ENCODE results near the gene ALAS1. TPM values are rescaled to one million over a fixed set of nuclear protein-coding genes. Genes with fewer than 3 reads are reported as not detected.
A peak's percentile ranks its signal among the peaks of the same experiment; 100 is the strongest.
"Not testable (repeated sequence)": the region's sequence is repeated elsewhere in the genome, so short reads cannot be mapped to it uniquely, and the experiment has no call there.

ALAS1 gene
- 46.7 TPM for polyA plus RNA-seq (ENCODE audit: insufficient read length)
- long read RNA-seq, donor 1, transcript ALAS1-204 (11 exons, 2,125 nt), result major isoform, 12 of 12 reads
- long read RNA-seq, donor 1, partial matches to known transcripts, result 0 of 12 reads
- long read RNA-seq, donor 1, other reads (novel, unspliced or antisense), result 0 of 12 reads
- long read RNA-seq, donor 2, transcript ALAS1-204 (11 exons, 2,125 nt), result major isoform, 13 of 27 reads
- long read RNA-seq, donor 2, partial matches to known transcripts, result 14 of 27 reads
- long read RNA-seq, donor 2, other reads (novel, unspliced or antisense), result 0 of 27 reads
- long read RNA-seq, donor 3, partial matches to known transcripts, result 11 of 15 reads
- long read RNA-seq, donor 3, other reads (novel, unspliced or antisense), result 0 of 15 reads
- long read RNA-seq, donor 4, result 0 reads
- long read RNA-seq, donor 5, transcript ALAS1-204 (11 exons, 2,125 nt), result major isoform, 19 of 41 reads
- long read RNA-seq, donor 5, partial matches to known transcripts, result 14 of 41 reads
- long read RNA-seq, donor 5, other reads (novel, unspliced or antisense), result 0 of 41 reads
- long read RNA-seq, donor 6, transcript ALAS1-204 (11 exons, 2,125 nt), result major isoform, 5 of 8 reads
- long read RNA-seq, donor 6, partial matches to known transcripts, result 0 of 8 reads
- long read RNA-seq, donor 6, other reads (novel, unspliced or antisense), result 0 of 8 reads
- long read RNA-seq, donor 7, transcript ALAS1-204 (11 exons, 2,125 nt), result major isoform, 13 of 46 reads
- long read RNA-seq, donor 7, partial matches to known transcripts, result 5 of 46 reads
- long read RNA-seq, donor 7, other reads (novel, unspliced or antisense), result 25 of 46 reads
- long read RNA-seq, donor 8, partial matches to known transcripts, result 0 of 2 reads
- long read RNA-seq, donor 8, other reads (novel, unspliced or antisense), result 0 of 2 reads

GRCh38 chr3:52197842-52198625 is at the start of gene ALAS1:
Gene ALAS1 (plus strand): TSS chr3:52198160. CDS start chr3:52199242, 1,082 bp downstream.
- DNase-seq, result peak; percentile 93

GRCh38 chr3:52149021-52149420 is 48.9 kb upstream of the ALAS1 start:
- no peak for DNase-seq

- DNase-seq, result no peak
Measured at GRCh38 chr3:52149726-52150125, 48.2 kb upstream of the ALAS1 start.

- no peak for DNase-seq
Measured at GRCh38 chr3:52150357-52150756, 47.6 kb upstream of the ALAS1 start.

- no peak for DNase-seq
Measured at GRCh38 chr3:52150860-52151259, 47.1 kb upstream of the ALAS1 start.

GRCh38 chr3:52151991-52152390 is 46.0 kb upstream of the ALAS1 start:
- not testable (repeated sequence) for DNase-seq

- DNase-seq, result no peak
Measured at GRCh38 chr3:52153389-52154096, 44.4 kb upstream of the ALAS1 start.

GRCh38 chr3:52154135-52155094 is 43.5 kb upstream of the ALAS1 start, which contains the start of gene POC1A:
Gene POC1A (minus strand): TSS chr3:52154423. CDS start chr3:52154372, 51 bp downstream.
- DNase-seq, result peak; percentile 93

- DNase-seq, result no peak
Measured at GRCh38 chr3:52155912-52156311, 42.0 kb upstream of the ALAS1 start.

GRCh38 chr3:52159503-52159902 is 38.5 kb upstream of the ALAS1 start:
- no peak for DNase-seq

GRCh38 chr3:52162250-52162872 is 35.6 kb upstream of the ALAS1 start:
- no peak for DNase-seq

- DNase-seq, result no peak
Measured at GRCh38 chr3:52167240-52167639, 30.7 kb upstream of the ALAS1 start.

- DNase-seq, result not testable (repeated sequence)
Measured at GRCh38 chr3:52170217-52170616, 27.7 kb upstream of the ALAS1 start.

- no peak for DNase-seq
Measured at GRCh38 chr3:52171514-52172261, 26.3 kb upstream of the ALAS1 start.

GRCh38 chr3:52172262-52172757 is 25.6 kb upstream of the ALAS1 start:
- no peak for DNase-seq

- no peak for DNase-seq
Measured at GRCh38 chr3:52173101-52173500, 24.9 kb upstream of the ALAS1 start.

- DNase-seq, result no peak
Measured at GRCh38 chr3:52174896-52175295, 23.1 kb upstream of the ALAS1 start.

- DNase-seq, result no peak
Measured at GRCh38 chr3:52175416-52176179, 22.4 kb upstream of the ALAS1 start.
